Coronary artery (tissue), 2 donors: ENCODE results near the gene DYNC1H1.
"Not testable (repeated sequence)": the region's sequence is repeated elsewhere in the genome, so short reads cannot be mapped to it uniquely, and the experiment has no call there.

Experiments used
- DNase-seq: peaks from one replicate; pipeline ENCODE4 v3.0.0-alpha.2; 2017; ENCODE audit warnings: low spot score
- H3K27ac ChIP-seq, 2 donors: fragments of 200-600 bp; sonication (generic); one replicate each; pipeline ENCODE4 v1.5.1; 2016 to 2019
- H3K4me3 ChIP-seq: fragments of 200-600 bp; sonication (generic); 2 replicates; pipeline ENCODE4 v1.5.1; 2016; ENCODE audit warnings: mild to moderate bottlenecking, moderate library complexity
- CTCF ChIP-seq: fragments of 200-600 bp; sonication (generic); IDR thresholded peaks from one replicate; pipeline ENCODE4 v1.5.1; 2019; ENCODE audit warnings: antibody characterized with exemption

DYNC1H1 gene

GRCh38 chr14:102077382-102077709, 113.0 kb downstream of the DYNC1H1 start:
- DNase-seq = no peak
- Histone ChIP-seq H3K4me3 (no peak overlapping the region), H3K27ac (no peak overlapping the region)
- no peak for TF ChIP-seq CTCF

- DNase-seq, H3K27ac ChIP-seq, H3K4me3 ChIP-seq: not testable (repeated sequence)
Observed at GRCh38 chr14:102078361-102078791, 114.0 kb downstream of the DYNC1H1 start.

GRCh38 chr14:102078831-102079699, 114.7 kb downstream of the DYNC1H1 start:
- no peak overlapping the region for H3K27ac ChIP-seq
- H3K4me3 ChIP-seq = no peak overlapping the region
- no peak for DNase-seq
- no peak for TF ChIP-seq CTCF

GRCh38 chr14:102079700-102079979, 115.3 kb downstream of the DYNC1H1 start:
- no peak for DNase-seq
- TF ChIP-seq CTCF = no peak
- Histone ChIP-seq H3K4me3 (no peak overlapping the region), H3K27ac (no peak overlapping the region)

GRCh38 chr14:102080183-102081080, 116.1 kb downstream of the DYNC1H1 start:
- no peak overlapping the region for H3K4me3 ChIP-seq
- DNase-seq = no peak
- H3K27ac ChIP-seq = no peak overlapping the region
- no peak for TF ChIP-seq CTCF

GRCh38 chr14:102081231-102082080, 117.1 kb downstream of the DYNC1H1 start:
- Histone ChIP-seq H3K4me3 (no peak overlapping the region), H3K27ac (no peak overlapping the region)
- TF ChIP-seq CTCF = no peak
- no peak for DNase-seq

GRCh38 chr14:102084522-102084921, 120.1 kb downstream of the DYNC1H1 start:
- not testable (repeated sequence) for DNase-seq, H3K27ac ChIP-seq
- peak overlapping the region; percentile 19 for H3K4me3 ChIP-seq
